Measurements from ENCODE around the gene STAB2. TPM values are rescaled to one million over a fixed set of nuclear protein-coding genes. Genes with fewer than 3 reads are reported as not detected.
A peak's percentile ranks its signal among the peaks of the same experiment; 100 is the strongest.

Gene STAB2
- total and polyA plus RNA-seq, 4 donors: 0.21 to 0.45 TPM; not detected in 2

DNA sequence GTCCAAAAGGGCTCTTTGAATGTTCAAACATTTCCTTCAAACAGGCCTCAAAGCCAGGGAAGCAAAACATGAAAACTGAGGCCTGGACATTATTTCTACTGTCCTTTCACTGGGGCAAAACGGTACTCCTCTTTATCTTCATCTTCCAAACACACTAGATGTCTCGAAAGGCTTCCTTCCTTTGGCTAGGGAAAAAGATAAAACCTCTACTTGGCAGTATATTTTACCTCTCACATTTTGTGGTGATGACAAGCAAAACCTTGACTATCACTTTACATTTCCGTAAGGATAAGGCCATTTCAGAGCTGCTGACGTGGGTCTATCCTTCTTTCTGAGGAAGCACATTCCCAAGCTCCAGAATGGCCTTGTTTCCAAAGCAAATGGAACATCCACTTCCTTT lies 9.9 kb downstream of the STAB2 start:
- 84 to 85% methylated on average over 4 of the region's 4 CpGs for WGBS, 2 donors
- Histone ChIP-seq H3K4me1 (ENCODE audit: control insufficient read depth in 1 of 2, insufficient read depth in 2 of 2, low read length in 2 of 2) (no peaks in the 10 kb centered on the region), H3K36me3 (ENCODE audit: control insufficient read depth in 1 of 2, insufficient read depth in 2 of 2, low read length in 1 of 2) (no peaks in the 10 kb centered on the region), H3K27me3 (ENCODE audit: control insufficient read depth in 1 of 2, insufficient read depth in 2 of 2, low read length in 1 of 2) (no peaks in the 10 kb centered on the region), H3K4me3 (ENCODE audit: low read length in 2 of 2) (no peak overlapping the region), H3K9me3 (ENCODE audit: control insufficient read depth, low read length) (no peaks in the 10 kb centered on the region), H3K27ac (ENCODE audit: low read depth in 1 of 2, low read length in 2 of 2) (no peak overlapping the region)
- intact Hi-C loops (cut with DNase I): no loop called here
- no peak for ATAC-seq (ENCODE audit: low FRiP score)
- DNase-seq: no peak

DNA sequence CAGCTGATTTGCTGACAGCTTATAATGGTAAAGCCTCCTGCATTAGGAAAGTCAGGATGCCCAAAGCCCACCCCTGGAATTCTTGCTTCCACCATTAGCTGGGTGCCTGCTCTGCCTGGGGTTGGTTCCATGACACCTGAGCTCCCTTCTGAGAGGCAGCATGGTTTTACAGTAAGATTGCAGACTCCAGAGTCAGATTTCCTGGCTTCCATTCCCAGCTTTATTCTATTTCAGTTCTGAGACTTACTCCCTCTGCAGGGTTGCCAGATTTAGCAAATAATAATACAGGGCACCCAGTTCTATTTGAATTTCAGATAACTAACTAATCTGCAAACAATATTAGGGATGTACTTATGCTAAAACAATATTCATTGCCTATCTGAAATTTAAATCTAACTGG lies 12.2 kb downstream of the STAB2 start:
- Histone ChIP-seq H3K4me3 (ENCODE audit: low read length in 2 of 2) (no peak overlapping the region), H3K27ac (ENCODE audit: low read depth in 1 of 2, low read length in 2 of 2) (no peak overlapping the region), H3K27me3 (ENCODE audit: control insufficient read depth in 1 of 2, insufficient read depth in 2 of 2, low read length in 1 of 2) (no peaks in the 10 kb centered on the region), H3K36me3 (ENCODE audit: control insufficient read depth in 1 of 2, insufficient read depth in 2 of 2, low read length in 1 of 2) (no peaks in the 10 kb centered on the region), H3K9me3 (ENCODE audit: control insufficient read depth, low read length) (no peaks in the 10 kb centered on the region), H3K4me1 (ENCODE audit: control insufficient read depth in 1 of 2, insufficient read depth in 2 of 2, low read length in 2 of 2) (no peaks in the 10 kb centered on the region)
- ATAC-seq (ENCODE audit: low FRiP score): no peak
- intact Hi-C loops (cut with DNase I): no loop called here
- no peak for DNase-seq

DNA sequence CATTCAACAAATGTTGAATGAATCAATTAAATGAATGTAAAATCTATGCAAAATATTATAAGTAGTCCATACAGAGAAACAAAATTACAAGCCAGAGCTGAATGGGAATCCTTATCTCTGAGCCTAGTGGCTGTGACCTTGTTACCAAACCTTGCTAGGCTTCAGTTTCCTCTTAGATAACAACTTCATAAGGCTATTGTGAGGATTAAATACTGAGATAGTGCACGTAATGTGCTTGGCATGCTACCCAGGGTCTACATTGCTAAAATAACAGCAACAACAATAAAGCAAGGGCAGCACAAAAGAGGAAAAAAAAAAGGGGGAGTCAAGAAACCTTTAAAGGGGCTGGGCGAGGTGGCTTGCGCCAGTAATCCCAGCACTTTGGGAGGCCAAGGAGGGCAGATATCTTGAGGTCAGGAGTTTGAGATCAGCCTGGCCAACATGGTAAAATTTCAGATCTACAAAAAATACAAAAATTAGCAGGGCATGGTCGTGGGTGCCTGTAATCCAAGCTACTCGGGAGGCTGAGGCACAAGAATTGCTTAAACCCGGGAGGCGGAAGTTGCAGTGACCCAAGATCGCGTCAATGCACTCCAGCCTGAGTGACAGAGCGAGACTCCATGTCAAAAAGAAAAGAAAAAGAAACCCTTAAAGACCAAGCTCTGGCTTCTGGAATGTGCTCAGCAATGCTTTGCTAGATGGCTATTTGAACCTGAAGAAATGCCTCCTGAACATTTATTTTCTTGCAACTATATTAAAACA lies 14.1 kb downstream of the STAB2 start:
- intact Hi-C loops (cut with DNase I): no loop called here
- Histone ChIP-seq H3K36me3 (ENCODE audit: control insufficient read depth in 1 of 2, insufficient read depth in 2 of 2, low read length in 1 of 2) (no peaks in the 10 kb centered on the region), H3K4me1 (ENCODE audit: control insufficient read depth in 1 of 2, insufficient read depth in 2 of 2, low read length in 2 of 2) (no peaks in the 10 kb centered on the region), H3K4me3 (ENCODE audit: low read length in 2 of 2) (no peak overlapping the region), H3K27ac (ENCODE audit: low read depth in 1 of 2, low read length in 2 of 2) (no peak overlapping the region), H3K9me3 (ENCODE audit: control insufficient read depth, low read length) (no peaks in the 10 kb centered on the region), H3K27me3 (ENCODE audit: control insufficient read depth in 1 of 2, insufficient read depth in 2 of 2, low read length in 1 of 2) (no peaks in the 10 kb centered on the region)
- DNase-seq (no peak), ATAC-seq (ENCODE audit: low FRiP score) (no peak)
- 62 to 67% methylated on average over 10 of the region's 10 CpGs for WGBS, 2 donors

DNA sequence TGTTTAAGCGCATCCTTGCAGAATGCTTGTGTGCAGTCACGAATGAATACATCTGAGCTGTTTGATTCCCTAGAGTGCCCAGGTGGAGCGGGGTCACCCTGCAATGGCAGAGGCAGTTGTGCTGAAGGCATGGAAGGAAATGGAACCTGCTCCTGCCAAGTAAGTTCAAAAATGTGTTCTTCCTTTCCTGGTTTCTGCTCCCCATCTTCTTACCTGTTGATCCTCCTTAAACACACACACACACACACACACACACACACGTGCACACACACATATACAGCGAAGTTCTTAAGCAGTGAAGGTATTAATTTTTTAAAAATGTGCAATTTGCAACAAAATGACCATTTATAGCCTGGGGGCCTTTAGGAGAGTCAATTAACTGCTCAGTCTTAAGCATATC lies 33.3 kb downstream of the STAB2 start:
- H3K27me3 ChIP-seq (ENCODE audit: control insufficient read depth in 1 of 2, insufficient read depth in 2 of 2, low read length in 1 of 2): no peaks in the 10 kb centered on the region
- no peaks in the 10 kb centered on the region for H3K4me1 ChIP-seq (ENCODE audit: control insufficient read depth in 1 of 2, insufficient read depth in 2 of 2, low read length in 2 of 2)
- intact Hi-C loops (cut with DNase I): no loop called here
- 81 to 82% methylated on average over 5 of the region's 5 CpGs for WGBS, 2 donors
- DNase-seq (no peak), ATAC-seq (ENCODE audit: low FRiP score) (no peak)
- no peaks in the 10 kb centered on the region for H3K9me3 ChIP-seq (ENCODE audit: control insufficient read depth, low read length)
- H3K36me3 ChIP-seq (ENCODE audit: control insufficient read depth in 1 of 2, insufficient read depth in 2 of 2, low read length in 1 of 2): no peaks in the 10 kb centered on the region
- H3K4me3 ChIP-seq (ENCODE audit: low read length in 2 of 2): no peak overlapping the region
- H3K27ac ChIP-seq (ENCODE audit: low read depth in 1 of 2, low read length in 2 of 2): no peak overlapping the region

DNA sequence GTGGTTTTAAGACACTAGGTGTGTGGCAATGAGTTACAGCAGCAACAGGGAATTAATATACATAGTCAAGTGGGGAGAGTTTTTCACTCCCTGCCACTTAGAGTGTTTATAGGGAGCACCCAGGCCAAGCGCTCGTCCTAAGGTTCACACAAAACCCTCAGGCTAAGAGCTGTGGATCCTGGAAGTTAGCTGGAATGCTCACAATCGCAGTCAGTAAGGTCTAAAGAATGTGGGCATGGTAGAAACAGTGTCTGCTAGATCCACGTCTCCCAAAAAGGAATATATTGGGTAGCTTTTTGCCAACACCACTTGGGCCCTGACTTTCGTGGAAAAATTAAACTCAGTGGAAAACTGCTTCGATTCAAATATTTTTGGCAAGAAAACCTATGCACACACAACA lies 36.6 kb downstream of the STAB2 start:
- Histone ChIP-seq H3K4me1 (ENCODE audit: control insufficient read depth in 1 of 2, insufficient read depth in 2 of 2, low read length in 2 of 2) (peaks cover 0 to 5% of the 10 kb centered on the region in 2 donors), H3K27ac (ENCODE audit: low read depth in 1 of 2, low read length in 2 of 2) (no peak overlapping the region), H3K9me3 (ENCODE audit: control insufficient read depth, low read length) (no peaks in the 10 kb centered on the region), H3K36me3 (ENCODE audit: control insufficient read depth in 1 of 2, insufficient read depth in 2 of 2, low read length in 1 of 2) (no peaks in the 10 kb centered on the region), H3K27me3 (ENCODE audit: control insufficient read depth in 1 of 2, insufficient read depth in 2 of 2, low read length in 1 of 2) (no peaks in the 10 kb centered on the region), H3K4me3 (ENCODE audit: low read length in 2 of 2) (no peak overlapping the region)
- ATAC-seq (ENCODE audit: low FRiP score): no peak
- DNase-seq: no peak
- 24 to 50% methylated on average over 6 of the region's 6 CpGs for WGBS, 2 donors
- intact Hi-C loops (cut with DNase I): no loop called here

DNA sequence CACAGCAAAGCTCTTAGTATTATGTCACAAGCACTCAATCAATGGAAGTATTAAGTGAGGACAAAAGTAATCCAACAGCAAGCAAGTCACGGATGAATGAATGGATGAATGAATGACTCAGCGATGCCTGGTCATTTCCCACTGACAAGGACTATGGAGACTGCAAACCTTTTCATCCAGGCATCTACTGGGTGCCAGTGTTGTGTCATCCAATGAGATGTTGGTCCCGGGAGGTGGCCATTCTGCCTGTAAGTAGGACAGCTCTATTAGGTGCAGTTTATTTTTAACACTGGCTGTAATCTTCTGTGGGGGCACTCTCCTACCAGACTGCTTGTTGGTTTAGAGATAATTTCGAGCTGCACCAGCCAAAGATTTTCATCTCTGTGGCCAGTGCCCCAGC lies 39.4 kb downstream of the STAB2 start:
- Histone ChIP-seq H3K9me3 (ENCODE audit: control insufficient read depth, low read length) (no peaks in the 10 kb centered on the region), H3K4me1 (ENCODE audit: control insufficient read depth in 1 of 2, insufficient read depth in 2 of 2, low read length in 2 of 2) (peaks cover 0 to 5% of the 10 kb centered on the region in 2 donors), H3K27me3 (ENCODE audit: control insufficient read depth in 1 of 2, insufficient read depth in 2 of 2, low read length in 1 of 2) (no peaks in the 10 kb centered on the region), H3K36me3 (ENCODE audit: control insufficient read depth in 1 of 2, insufficient read depth in 2 of 2, low read length in 1 of 2) (no peaks in the 10 kb centered on the region), H3K27ac (ENCODE audit: low read depth in 1 of 2, low read length in 2 of 2) (no peak overlapping the region), H3K4me3 (ENCODE audit: low read length in 2 of 2) (no peak overlapping the region)
- ATAC-seq (ENCODE audit: low FRiP score) (no peak), DNase-seq (peak in 1 of 2 donors; percentile 61)
- intact Hi-C loops (cut with DNase I): loop anchor here in 1 of 2 donors (2.0 kb wide), 1 partner anchor 244 kb away; no protein-coding TSS in a partner anchor
- WGBS, 2 donors: 14 to 71% methylated on average over 4 of the region's 4 CpGs

DNA sequence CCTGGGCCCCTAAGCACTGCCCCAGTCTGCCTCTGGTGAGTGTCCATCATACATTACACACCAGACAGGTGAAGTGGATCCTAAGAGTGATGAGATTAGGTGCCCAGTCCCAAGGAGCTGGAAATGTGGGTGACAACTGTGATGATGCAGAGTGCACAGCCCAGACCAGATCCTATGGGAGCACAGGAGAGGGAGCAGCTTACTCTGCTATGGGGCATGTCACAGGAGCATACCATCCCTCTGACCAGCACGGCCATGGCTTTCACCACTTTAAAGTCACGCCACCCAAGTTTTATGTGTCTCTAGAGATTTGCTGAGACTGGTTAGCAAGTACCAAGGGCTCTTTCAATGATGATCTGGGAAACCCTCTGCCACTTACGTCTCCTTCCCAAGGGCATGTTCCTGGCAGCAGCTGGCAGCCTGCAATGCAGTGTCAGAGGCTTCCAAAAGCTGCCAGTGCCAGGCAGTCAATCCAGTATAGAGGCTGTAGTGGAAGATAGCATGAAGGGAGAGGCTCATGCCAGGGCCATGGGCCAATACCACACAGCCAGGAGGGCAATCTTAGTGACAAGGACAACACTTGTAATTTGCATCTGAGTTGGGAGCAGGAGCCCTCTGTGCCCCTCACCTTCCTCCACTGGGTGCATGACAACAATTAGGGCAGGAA lies 40.2 kb downstream of the STAB2 start:
- intact Hi-C loops (cut with DNase I): loop anchor here in 1 of 2 donors (2.0 kb wide), 1 partner anchor 243 kb away; no protein-coding TSS in a partner anchor
- H3K36me3 ChIP-seq (ENCODE audit: control insufficient read depth in 1 of 2, insufficient read depth in 2 of 2, low read length in 1 of 2): no peaks in the 10 kb centered on the region
- no peak overlapping the region for H3K27ac ChIP-seq (ENCODE audit: low read depth in 1 of 2, low read length in 2 of 2)
- 23 to 24% methylated on average over 3 of the region's 3 CpGs for WGBS, 2 donors
- DNase-seq (no peak), ATAC-seq (ENCODE audit: low FRiP score) (no peak)
- H3K4me3 ChIP-seq (ENCODE audit: low read length in 2 of 2): no peak overlapping the region
- peaks cover 2% of the 10 kb centered on the region for H3K9me3 ChIP-seq (ENCODE audit: control insufficient read depth, low read length)
- H3K27me3 ChIP-seq (ENCODE audit: control insufficient read depth in 1 of 2, insufficient read depth in 2 of 2, low read length in 1 of 2): no peaks in the 10 kb centered on the region
- peaks cover 0 to 5% of the 10 kb centered on the region in 2 donors for H3K4me1 ChIP-seq (ENCODE audit: control insufficient read depth in 1 of 2, insufficient read depth in 2 of 2, low read length in 2 of 2)

DNA sequence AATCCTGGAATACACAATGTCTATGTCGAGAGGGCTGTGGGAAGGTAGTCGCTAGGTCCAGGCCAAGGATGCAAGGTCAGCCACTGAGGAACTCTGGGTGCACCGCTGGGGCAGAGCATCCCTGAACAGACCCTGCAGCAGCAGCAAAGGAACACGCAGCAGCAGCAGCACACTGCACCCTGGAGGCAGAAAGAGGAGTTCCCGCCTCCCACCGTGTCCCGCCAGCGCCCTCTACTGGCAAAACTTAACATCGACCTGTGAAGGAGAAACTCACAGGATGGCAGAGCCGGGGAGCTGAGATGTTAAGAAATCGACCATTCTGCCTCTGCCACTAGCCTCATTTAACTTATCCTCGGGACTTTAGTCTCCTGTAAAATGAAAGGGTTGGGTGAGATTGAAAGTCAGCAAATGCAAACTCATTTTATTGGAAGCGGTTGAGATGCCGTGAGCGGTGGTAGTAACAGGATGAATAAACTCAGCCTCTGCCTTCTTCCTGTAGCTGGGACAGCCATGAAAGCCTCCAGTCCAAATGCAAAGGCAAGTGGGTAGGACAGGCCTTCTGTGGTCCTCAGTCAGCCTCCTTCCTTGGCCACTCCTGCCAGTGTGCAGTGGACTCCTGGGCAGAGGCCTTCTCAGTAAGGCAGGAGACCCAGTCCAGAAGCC lies 45.6 kb downstream of the STAB2 start:
- H3K27me3 ChIP-seq (ENCODE audit: control insufficient read depth in 1 of 2, insufficient read depth in 2 of 2, low read length in 1 of 2): no peaks in the 10 kb centered on the region
- 34 to 41% methylated on average over 15 of the region's 15 CpGs for WGBS, 2 donors
- peaks cover 9% of the 10 kb centered on the region for H3K9me3 ChIP-seq (ENCODE audit: control insufficient read depth, low read length)
- DNase-seq: peak in 1 of 2 donors; percentile 51
- no peaks in the 10 kb centered on the region for H3K4me1 ChIP-seq (ENCODE audit: control insufficient read depth in 1 of 2, insufficient read depth in 2 of 2, low read length in 2 of 2)
- H3K36me3 ChIP-seq (ENCODE audit: control insufficient read depth in 1 of 2, insufficient read depth in 2 of 2, low read length in 1 of 2): no peaks in the 10 kb centered on the region
- intact Hi-C loops (cut with DNase I): no loop called here
- H3K27ac ChIP-seq (ENCODE audit: low read depth in 1 of 2, low read length in 2 of 2): no peak overlapping the region
- H3K4me3 ChIP-seq (ENCODE audit: low read length in 2 of 2): no peak overlapping the region
- no peak for ATAC-seq (ENCODE audit: low FRiP score)
